Neural progenitor cell (in vitro differentiated cells): Measurements from ENCODE around the gene TRIO.

ENCODE experiments used
- EZH2 ChIP-seq: fragments of 200-600 bp; sonication (generic); IDR thresholded peaks from 2 replicates; pipeline ENCODE4 v1.6.1; 2017; ENCODE audit warnings: antibody characterized with exemption, mild to moderate bottlenecking, moderate library complexity
- TF ChIP-seq, protein P1 (sequence below): fragments of 200-600 bp; sonication (generic); IDR thresholded peaks from 2 replicates; pipeline ENCODE4 v1.5.1; 2017; ENCODE audit warnings: antibody characterized with exemption, mild to moderate bottlenecking

DNA sequence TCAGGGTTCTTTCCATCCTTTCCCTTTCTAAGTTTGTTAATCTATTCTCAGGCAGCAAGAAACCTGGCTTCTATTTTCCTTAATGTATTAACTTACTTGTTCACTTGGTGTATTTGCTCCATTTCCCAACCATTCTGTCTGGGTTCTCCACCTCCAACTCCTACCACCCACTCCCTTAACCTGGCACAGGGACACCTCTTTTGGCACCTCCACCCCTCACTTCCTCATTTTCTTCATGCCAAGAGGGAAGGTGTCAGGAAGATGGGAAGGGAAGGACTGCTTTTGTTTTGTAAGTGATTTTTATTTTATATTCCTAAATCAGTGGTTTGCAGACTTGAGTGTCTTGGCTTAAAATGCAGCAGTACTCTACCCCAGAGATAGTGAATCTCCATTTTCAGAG lies 166.1 kb downstream of the TRIO start:
- TF ChIP-seq, protein P1, sequence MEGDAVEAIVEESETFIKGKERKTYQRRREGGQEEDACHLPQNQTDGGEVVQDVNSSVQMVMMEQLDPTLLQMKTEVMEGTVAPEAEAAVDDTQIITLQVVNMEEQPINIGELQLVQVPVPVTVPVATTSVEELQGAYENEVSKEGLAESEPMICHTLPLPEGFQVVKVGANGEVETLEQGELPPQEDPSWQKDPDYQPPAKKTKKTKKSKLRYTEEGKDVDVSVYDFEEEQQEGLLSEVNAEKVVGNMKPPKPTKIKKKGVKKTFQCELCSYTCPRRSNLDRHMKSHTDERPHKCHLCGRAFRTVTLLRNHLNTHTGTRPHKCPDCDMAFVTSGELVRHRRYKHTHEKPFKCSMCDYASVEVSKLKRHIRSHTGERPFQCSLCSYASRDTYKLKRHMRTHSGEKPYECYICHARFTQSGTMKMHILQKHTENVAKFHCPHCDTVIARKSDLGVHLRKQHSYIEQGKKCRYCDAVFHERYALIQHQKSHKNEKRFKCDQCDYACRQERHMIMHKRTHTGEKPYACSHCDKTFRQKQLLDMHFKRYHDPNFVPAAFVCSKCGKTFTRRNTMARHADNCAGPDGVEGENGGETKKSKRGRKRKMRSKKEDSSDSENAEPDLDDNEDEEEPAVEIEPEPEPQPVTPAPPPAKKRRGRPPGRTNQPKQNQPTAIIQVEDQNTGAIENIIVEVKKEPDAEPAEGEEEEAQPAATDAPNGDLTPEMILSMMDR, result no peak
- no peak for TF ChIP-seq EZH2
